ENCODE data around the gene VPS33B. TPM values are rescaled to one million over a fixed set of nuclear protein-coding genes. Genes with fewer than 3 reads are reported as not detected.
A peak's percentile ranks its signal among the peaks of the same experiment; 100 is the strongest.

VPS33B gene
- total RNA-seq (2022) (11.7 and 12.6 TPM in 2 replicates), Bru-seq, nascent RNA (percentile 66 among the genes with signal in this experiment), BruChase-seq, experiment 1, labeled RNA remaining after a 6-hour chase (percentile 80 among the genes with signal in this experiment), BruChase-seq, experiment 2, labeled RNA remaining after a 2-hour chase (percentile 81 among the genes with signal in this experiment)
- long read RNA-seq, transcript VPS33B-201 (23 exons, 2,767 nt), result major isoform, 12 of 18 reads
- long read RNA-seq, partial matches to known transcripts, result 0 of 18 reads
- long read RNA-seq, other reads (novel, unspliced or antisense), result 6 of 18 reads

- Mint-ChIP-seq H3K4me1 (ENCODE audit: insufficient read depth, unreplicated experiment) (peaks cover 18% of the 10 kb centered on the region), H3K4me3 (ENCODE audit: unreplicated experiment) (peak within 1 kb of the TSS; percentile 83), H3K9me3 (ENCODE audit: unreplicated experiment) (no peaks in the 10 kb centered on the region), H3K27ac (ENCODE audit: low read depth, unreplicated experiment) (peak within 1 kb of the TSS; percentile 83), H3K36me3 (ENCODE audit: insufficient read depth, unreplicated experiment) (peaks cover 12% of the 10 kb centered on the region), H3K27me3 (ENCODE audit: insufficient read depth, unreplicated experiment) (no peaks in the 10 kb centered on the region)
- intact Hi-C loops (cut with micrococcal nuclease), result no loop called here
- TF ChIP-seq, protein P1, sequence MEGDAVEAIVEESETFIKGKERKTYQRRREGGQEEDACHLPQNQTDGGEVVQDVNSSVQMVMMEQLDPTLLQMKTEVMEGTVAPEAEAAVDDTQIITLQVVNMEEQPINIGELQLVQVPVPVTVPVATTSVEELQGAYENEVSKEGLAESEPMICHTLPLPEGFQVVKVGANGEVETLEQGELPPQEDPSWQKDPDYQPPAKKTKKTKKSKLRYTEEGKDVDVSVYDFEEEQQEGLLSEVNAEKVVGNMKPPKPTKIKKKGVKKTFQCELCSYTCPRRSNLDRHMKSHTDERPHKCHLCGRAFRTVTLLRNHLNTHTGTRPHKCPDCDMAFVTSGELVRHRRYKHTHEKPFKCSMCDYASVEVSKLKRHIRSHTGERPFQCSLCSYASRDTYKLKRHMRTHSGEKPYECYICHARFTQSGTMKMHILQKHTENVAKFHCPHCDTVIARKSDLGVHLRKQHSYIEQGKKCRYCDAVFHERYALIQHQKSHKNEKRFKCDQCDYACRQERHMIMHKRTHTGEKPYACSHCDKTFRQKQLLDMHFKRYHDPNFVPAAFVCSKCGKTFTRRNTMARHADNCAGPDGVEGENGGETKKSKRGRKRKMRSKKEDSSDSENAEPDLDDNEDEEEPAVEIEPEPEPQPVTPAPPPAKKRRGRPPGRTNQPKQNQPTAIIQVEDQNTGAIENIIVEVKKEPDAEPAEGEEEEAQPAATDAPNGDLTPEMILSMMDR (IDR thresholded peaks at IDR 0.05; ENCODE audit: unreplicated experiment), result no peak
- ChIA-PET POLR2A (interaction anchor here (0.5 to 3.2 kb wide), 25 partner anchors 8 to 1997 kb away, joined by 3 to 27 read pairs (median 4); partner anchors contain the start of genes BLM, HDDC3, PRC1 and RCCD1), CTCF (interaction anchor here (0.6 to 3.6 kb wide), 12 partner anchors 11 to 261 kb away, joined by 3 to 21 read pairs (median 4); partner anchors contain the start of genes HDDC3, RCCD1 and UNC45A)
- BruUV-seq (replicated peaks), result TSS peak; percentile 60
- DNase-seq (ENCODE audit: unreplicated experiment), result peak; percentile 87
Measured at GRCh38 chr15:91022075-91022831, at the start of gene VPS33B. Gene VPS33B, minus strand, starts transcription at chr15:91022594. Its CDS starts 345 bp downstream, at chr15:91022249.

GRCh38 chr15:91072161-91072560 lies 49.8 kb upstream of the VPS33B start:
- intact Hi-C loops (cut with micrococcal nuclease), result no loop called here
- ChIA-PET CTCF (interaction anchor here (0.5 kb wide), 1 partner anchor 1330 kb away, joined by 3 read pairs; no protein-coding TSS in a partner anchor), POLR2A (no interaction called here)

GRCh38 chr15:91070872-91071271 lies 48.5 kb upstream of the VPS33B start:
- no peak for DNase-seq (ENCODE audit: unreplicated experiment)
- Mint-ChIP-seq H3K4me1 (ENCODE audit: insufficient read depth, unreplicated experiment) (peaks cover 16% of the 10 kb centered on the region), H3K27ac (ENCODE audit: low read depth, unreplicated experiment) (no peak overlapping the region), H3K36me3 (ENCODE audit: insufficient read depth, unreplicated experiment) (no peaks in the 10 kb centered on the region), H3K27me3 (ENCODE audit: insufficient read depth, unreplicated experiment) (no peaks in the 10 kb centered on the region), H3K9me3 (ENCODE audit: unreplicated experiment) (no peaks in the 10 kb centered on the region), H3K4me3 (ENCODE audit: unreplicated experiment) (no peak overlapping the region)
- POLR2A ChIA-PET, result interaction anchor here (0.6 kb wide), 1 partner anchor 1702 kb away, joined by 3 read pairs; no protein-coding TSS in a partner anchor
- BruUV-seq (replicated peaks), result no TSS peak
- TF ChIP-seq, protein P1 (IDR thresholded peaks at IDR 0.05; ENCODE audit: unreplicated experiment), result no peak
- intact Hi-C loops (cut with micrococcal nuclease), result no loop called here
- CTCF ChIA-PET, result no interaction called here

More at GRCh38 chr15:91072161-91072560, 49.8 kb upstream of the VPS33B start:
- no peak overlapping the region for H3K4me3 Mint-ChIP-seq (ENCODE audit: unreplicated experiment)
- no peaks in the 10 kb centered on the region for H3K27me3 Mint-ChIP-seq (ENCODE audit: insufficient read depth, unreplicated experiment)
- no peak overlapping the region for H3K27ac Mint-ChIP-seq (ENCODE audit: low read depth, unreplicated experiment)
- H3K4me1 Mint-ChIP-seq (ENCODE audit: insufficient read depth, unreplicated experiment), result peaks cover 6% of the 10 kb centered on the region
- BruUV-seq (replicated peaks), result no TSS peak
- no peak for DNase-seq (ENCODE audit: unreplicated experiment)
- H3K9me3 Mint-ChIP-seq (ENCODE audit: unreplicated experiment), result no peaks in the 10 kb centered on the region
- H3K36me3 Mint-ChIP-seq (ENCODE audit: insufficient read depth, unreplicated experiment), result no peaks in the 10 kb centered on the region
- TF ChIP-seq, protein P1 (IDR thresholded peaks at IDR 0.05; ENCODE audit: unreplicated experiment), result no peak

GRCh38 chr15:91068966-91069365 lies 46.6 kb upstream of the VPS33B start:
- TF ChIP-seq, protein P1 (IDR thresholded peaks at IDR 0.05; ENCODE audit: unreplicated experiment), result no peak
- Mint-ChIP-seq H3K27me3 (ENCODE audit: insufficient read depth, unreplicated experiment) (no peaks in the 10 kb centered on the region), H3K9me3 (ENCODE audit: unreplicated experiment) (no peaks in the 10 kb centered on the region), H3K4me1 (ENCODE audit: insufficient read depth, unreplicated experiment) (peaks cover 23% of the 10 kb centered on the region), H3K36me3 (ENCODE audit: insufficient read depth, unreplicated experiment) (no peaks in the 10 kb centered on the region), H3K27ac (ENCODE audit: low read depth, unreplicated experiment) (no peak overlapping the region), H3K4me3 (ENCODE audit: unreplicated experiment) (no peak overlapping the region)
- BruUV-seq (replicated peaks), result no TSS peak
- ChIA-PET POLR2A (interaction anchor here (0.7 kb wide), 1 partner anchor 23 kb away, joined by 3 read pairs; no protein-coding TSS in a partner anchor), CTCF (interaction anchor here (0.6 kb wide), 1 partner anchor 75 kb away, joined by 3 read pairs; no protein-coding TSS in a partner anchor)
- intact Hi-C loops (cut with micrococcal nuclease), result loop anchor here (5.0 kb wide), 1 partner anchor 33 kb away; the partner anchor contains the start of gene SV2B
- DNase-seq (ENCODE audit: unreplicated experiment), result no peak
